Activated naive CD8-positive, alpha-beta T cell treated with anti-CD3 and anti-CD28 coated beads, Interleukin-2, amount 10 ng/mL, durations not matched to agents 7 days and 5 days (primary cell): ENCODE measurements around the gene DHRSX. TPM values are rescaled to one million over a fixed set of nuclear protein-coding genes. Genes with fewer than 3 reads are reported as not detected.

Source experiments
- ATAC-seq: fragments of 150-1000 bp; cut with Tn5 transposase; one replicate; pipeline ENCODE4 v1.10.0; 2021; ENCODE audit warnings: low read depth, moderate library complexity
- POLR2A ChIA-PET: fragments of 350-600 bp; sonication (Branson Sonifier 250); formaldehyde crosslinking; loops from one replicate; lab custom pipeline; 2021; ENCODE audit warnings: antibody characterized with exemption; lab: Charles Lee
- DNase-seq: peaks from one replicate; pipeline ENCODE4 v3.0.0; 2021
- H3K27ac Mint-ChIP-seq: one replicate; pipeline ENCODE4 v1.8.0; 2022; ENCODE audit warnings: mild to moderate bottlenecking, mixed read lengths
- H3K27me3 Mint-ChIP-seq: one replicate; pipeline ENCODE4 v1.8.0; 2022; ENCODE audit warnings: mild to moderate bottlenecking, moderate library complexity, mixed read lengths
- H3K36me3 Mint-ChIP-seq: one replicate; pipeline ENCODE4 v1.8.0; 2021; ENCODE audit warnings: mild to moderate bottlenecking, mixed read lengths
- H3K4me1 Mint-ChIP-seq: one replicate; pipeline ENCODE4 v1.8.0; 2021; ENCODE audit warnings: mixed read lengths
- H3K4me3 Mint-ChIP-seq: one replicate; pipeline ENCODE4 v1.8.0; 2022; ENCODE audit warnings: mild to moderate bottlenecking, moderate library complexity, mixed read lengths
- H3K9me3 Mint-ChIP-seq: one replicate; pipeline ENCODE4 v1.8.0; 2021; ENCODE audit warnings: mixed read lengths
- total RNA-seq, 2 experiments: library from RNA; stranded (reverse); gene quantifications; one replicate each; pipeline ENCODE4 v1.2.3, GENCODE V29; 2021

The DHRSX gene
- total RNA-seq, 2 experiments from 2014 or later, result 17.0 to 18.1 TPM

GRCh38 chrX:2188330-2188792 is 312.4 kb downstream of the DHRSX start:
- Mint-ChIP-seq H3K4me1 (no peaks in the 10 kb centered on the region), H3K36me3 (no peaks in the 10 kb centered on the region), H3K4me3 (no peak overlapping the region), H3K9me3 (peaks cover 10% of the 10 kb centered on the region), H3K27ac (no peak overlapping the region), H3K27me3 (no peaks in the 10 kb centered on the region)
- DNase-seq, result no peak
- POLR2A ChIA-PET, result no interaction called here
- ATAC-seq, result no peak

- Mint-ChIP-seq H3K36me3 (no peaks in the 10 kb centered on the region), H3K27ac (no peak overlapping the region), H3K27me3 (no peaks in the 10 kb centered on the region), H3K9me3 (peaks cover 9% of the 10 kb centered on the region), H3K4me1 (no peaks in the 10 kb centered on the region), H3K4me3 (no peak overlapping the region)
- POLR2A ChIA-PET, result no interaction called here
- no peak for DNase-seq
- no peak for ATAC-seq
Observed at GRCh38 chrX:2187352-2188115, 313.2 kb downstream of the DHRSX start.

- Mint-ChIP-seq H3K4me1 (no peaks in the 10 kb centered on the region), H3K4me3 (no peak overlapping the region), H3K27ac (no peak overlapping the region), H3K36me3 (no peaks in the 10 kb centered on the region), H3K27me3 (no peaks in the 10 kb centered on the region), H3K9me3 (peaks cover 10% of the 10 kb centered on the region)
- DNase-seq (no peak), ATAC-seq (no peak)
- POLR2A ChIA-PET, result no interaction called here
Observed at GRCh38 chrX:2185341-2186082, 315.3 kb downstream of the DHRSX start.

GRCh38 chrX:2184089-2184488 is 316.7 kb downstream of the DHRSX start:
- POLR2A ChIA-PET, result no interaction called here
- Mint-ChIP-seq H3K4me3 (no peak overlapping the region), H3K27me3 (no peaks in the 10 kb centered on the region), H3K36me3 (no peaks in the 10 kb centered on the region), H3K27ac (no peak overlapping the region), H3K4me1 (no peaks in the 10 kb centered on the region), H3K9me3 (peaks cover 10% of the 10 kb centered on the region)
- DNase-seq, result no peak
- ATAC-seq, result no peak

- H3K27ac Mint-ChIP-seq, result no peak overlapping the region
- H3K4me1 Mint-ChIP-seq, result no peaks in the 10 kb centered on the region
- H3K36me3 Mint-ChIP-seq, result no peaks in the 10 kb centered on the region
- H3K9me3 Mint-ChIP-seq, result peaks cover 8% of the 10 kb centered on the region
- no peak for ATAC-seq
- H3K27me3 Mint-ChIP-seq, result no peaks in the 10 kb centered on the region
- POLR2A ChIA-PET, result no interaction called here
- no peak overlapping the region for H3K4me3 Mint-ChIP-seq
- no peak for DNase-seq
Observed at GRCh38 chrX:2183193-2183725, 317.5 kb downstream of the DHRSX start.

GRCh38 chrX:2177541-2177940 is 323.2 kb downstream of the DHRSX start:
- H3K9me3 Mint-ChIP-seq, result peaks cover 10% of the 10 kb centered on the region
- no peak overlapping the region for H3K4me3 Mint-ChIP-seq
- DNase-seq (no peak), ATAC-seq (no peak)
- no peaks in the 10 kb centered on the region for H3K27me3 Mint-ChIP-seq
- H3K27ac Mint-ChIP-seq, result no peak overlapping the region
- POLR2A ChIA-PET, result no interaction called here
- no peaks in the 10 kb centered on the region for H3K4me1 Mint-ChIP-seq
- H3K36me3 Mint-ChIP-seq, result peaks cover 1% of the 10 kb centered on the region

GRCh38 chrX:2176733-2177132 is 324.0 kb downstream of the DHRSX start:
- peaks cover 1% of the 10 kb centered on the region for H3K36me3 Mint-ChIP-seq
- DNase-seq (no peak), ATAC-seq (no peak)
- POLR2A ChIA-PET, result no interaction called here
- no peak overlapping the region for H3K27ac Mint-ChIP-seq
- H3K27me3 Mint-ChIP-seq, result no peaks in the 10 kb centered on the region
- H3K9me3 Mint-ChIP-seq, result peaks cover 9% of the 10 kb centered on the region
- no peak overlapping the region for H3K4me3 Mint-ChIP-seq
- no peaks in the 10 kb centered on the region for H3K4me1 Mint-ChIP-seq

GRCh38 chrX:2176274-2176673 is 324.5 kb downstream of the DHRSX start:
- POLR2A ChIA-PET, result no interaction called here
- Mint-ChIP-seq H3K4me3 (no peak overlapping the region), H3K9me3 (peaks cover 9% of the 10 kb centered on the region), H3K27ac (no peak overlapping the region), H3K36me3 (peaks cover 1% of the 10 kb centered on the region), H3K27me3 (no peaks in the 10 kb centered on the region), H3K4me1 (no peaks in the 10 kb centered on the region)
- DNase-seq, result no peak
- no peak for ATAC-seq

- Mint-ChIP-seq H3K36me3 (peaks cover 1% of the 10 kb centered on the region), H3K4me1 (no peaks in the 10 kb centered on the region), H3K27me3 (no peaks in the 10 kb centered on the region), H3K27ac (no peak overlapping the region), H3K9me3 (peaks cover 12% of the 10 kb centered on the region), H3K4me3 (no peak overlapping the region)
- ATAC-seq (no peak), DNase-seq (no peak)
- POLR2A ChIA-PET, result no interaction called here
Observed at GRCh38 chrX:2172359-2172758, 328.4 kb downstream of the DHRSX start.

Other genes with a start within 250 kb of the DHRSX start
- 10 to 100 TPM; 35.3 to 37.0 TPM for gene ZBED1, start within 50 bp of the DHRSX start, total RNA-seq
- 100 to 1,000 TPM; 255 to 256 TPM for gene CD99, start 190.3 kb upstream of the DHRSX start, total RNA-seq